Measurements from ENCODE around the gene FKBP1B. TPM values are rescaled to one million over a fixed set of nuclear protein-coding genes. Genes with fewer than 3 reads are reported as not detected.
A peak's percentile ranks its signal among the peaks of the same experiment; 100 is the strongest.

FKBP1B gene
- total RNA-seq, 1 experiment from 2014 or later, result 58.6 TPM

DNA sequence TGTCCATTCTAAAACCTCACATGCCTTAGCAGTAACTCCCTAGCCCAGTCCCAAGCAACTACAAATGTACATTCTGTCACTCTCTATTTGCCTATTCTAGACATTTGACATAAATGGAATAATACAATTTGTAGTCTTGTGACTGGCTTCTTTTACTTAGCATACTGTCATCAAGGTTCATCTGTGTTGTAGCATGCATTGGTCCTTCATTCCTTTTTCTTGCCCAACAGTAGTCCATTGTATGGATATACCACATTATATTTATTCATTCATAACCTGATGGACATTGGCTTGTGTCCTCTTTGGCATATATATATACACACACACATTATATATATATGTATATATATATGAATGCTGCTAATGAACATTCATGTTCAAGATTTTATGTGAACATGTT lies 41.8 kb upstream of the FKBP1B start (continued):
- TF ChIP-seq, protein P1, sequence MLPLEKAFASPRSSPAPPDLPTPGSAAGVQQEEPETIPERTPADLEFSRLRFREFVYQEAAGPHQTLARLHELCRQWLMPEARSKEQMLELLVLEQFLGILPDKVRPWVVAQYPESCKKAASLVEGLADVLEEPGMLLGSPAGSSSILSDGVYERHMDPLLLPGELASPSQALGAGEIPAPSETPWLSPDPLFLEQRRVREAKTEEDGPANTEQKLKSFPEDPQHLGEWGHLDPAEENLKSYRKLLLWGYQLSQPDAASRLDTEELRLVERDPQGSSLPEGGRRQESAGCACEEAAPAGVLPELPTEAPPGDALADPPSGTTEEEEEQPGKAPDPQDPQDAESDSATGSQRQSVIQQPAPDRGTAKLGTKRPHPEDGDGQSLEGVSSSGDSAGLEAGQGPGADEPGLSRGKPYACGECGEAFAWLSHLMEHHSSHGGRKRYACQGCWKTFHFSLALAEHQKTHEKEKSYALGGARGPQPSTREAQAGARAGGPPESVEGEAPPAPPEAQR (CRISPR knock-in tag; IDR thresholded peaks at IDR 0.05), result no peak
- TF ChIP-seq IRF2 (CRISPR knock-in tag; IDR thresholded peaks at IDR 0.05; ENCODE audit: borderline replicate concordance, low read depth) (no peak), JUN (CRISPR knock-in tag; IDR thresholded peaks at IDR 0.05) (no peak), FOXK1 (CRISPR knock-in tag; IDR thresholded peaks at IDR 0.05) (no peak), OVOL2 (CRISPR knock-in tag; IDR thresholded peaks at IDR 0.05; ENCODE audit: borderline replicate concordance) (no peak)
- TF ChIP-seq, protein P2, sequence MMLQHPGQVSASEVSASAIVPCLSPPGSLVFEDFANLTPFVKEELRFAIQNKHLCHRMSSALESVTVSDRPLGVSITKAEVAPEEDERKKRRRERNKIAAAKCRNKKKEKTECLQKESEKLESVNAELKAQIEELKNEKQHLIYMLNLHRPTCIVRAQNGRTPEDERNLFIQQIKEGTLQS (CRISPR knock-in tag; conservative IDR thresholded peaks at IDR 0.05), result no peak
- TF ChIP-seq, protein P3, sequence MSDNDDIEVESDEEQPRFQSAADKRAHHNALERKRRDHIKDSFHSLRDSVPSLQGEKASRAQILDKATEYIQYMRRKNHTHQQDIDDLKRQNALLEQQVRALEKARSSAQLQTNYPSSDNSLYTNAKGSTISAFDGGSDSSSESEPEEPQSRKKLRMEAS (CRISPR knock-in tag; IDR thresholded peaks at IDR 0.05), result no peak

DNA sequence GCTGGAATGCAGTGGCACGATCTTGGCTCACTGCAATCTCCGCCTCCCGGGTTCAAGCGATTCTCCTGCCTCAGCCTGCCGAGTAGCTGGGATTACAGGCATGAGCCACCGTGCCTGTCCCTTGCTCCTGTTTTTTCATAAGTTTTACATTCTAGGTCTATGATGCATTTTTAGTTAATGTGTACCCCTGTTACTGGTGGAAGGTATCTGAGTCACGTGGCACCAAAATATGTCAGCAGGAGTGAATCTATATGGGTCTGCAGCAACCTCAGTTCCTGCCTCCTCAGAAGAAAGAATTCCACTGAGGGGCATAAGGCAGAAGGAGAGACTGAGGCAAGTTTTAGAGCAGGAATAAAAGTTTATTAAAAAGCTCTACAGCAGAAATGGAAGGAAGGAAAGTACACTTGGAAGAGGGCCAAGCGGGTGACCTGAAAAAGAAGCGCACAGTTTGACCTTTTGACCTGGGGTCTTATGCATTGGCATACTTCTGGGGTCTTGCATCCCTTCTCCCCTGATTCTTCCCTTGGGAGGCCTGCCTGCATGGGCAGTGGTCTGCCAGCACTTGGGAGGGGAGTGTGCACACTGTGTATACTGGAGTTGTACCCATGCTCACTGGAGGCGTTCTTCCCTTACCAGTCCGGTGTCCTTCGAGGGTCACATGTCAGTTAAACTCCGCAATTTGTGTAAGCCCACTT lies 40.7 kb upstream of the FKBP1B start:
- POLR2A ChIA-PET, result interaction anchor here (1.0 kb wide), 1 partner anchor 81 kb away, joined by 3 read pairs; no protein-coding TSS in a partner anchor
- Mint-ChIP-seq H3K4me1 (peaks cover 21% of the 10 kb centered on the region), H3K36me3 (no peaks in the 10 kb centered on the region), H3K9me3 (no peaks in the 10 kb centered on the region), H3K27me3 (ENCODE audit: low read depth) (peaks cover 9% of the 10 kb centered on the region), H3K4me3 (peak overlapping the region; percentile 54), H3K27ac (no peak overlapping the region)
- TF ChIP-seq, protein P4, sequence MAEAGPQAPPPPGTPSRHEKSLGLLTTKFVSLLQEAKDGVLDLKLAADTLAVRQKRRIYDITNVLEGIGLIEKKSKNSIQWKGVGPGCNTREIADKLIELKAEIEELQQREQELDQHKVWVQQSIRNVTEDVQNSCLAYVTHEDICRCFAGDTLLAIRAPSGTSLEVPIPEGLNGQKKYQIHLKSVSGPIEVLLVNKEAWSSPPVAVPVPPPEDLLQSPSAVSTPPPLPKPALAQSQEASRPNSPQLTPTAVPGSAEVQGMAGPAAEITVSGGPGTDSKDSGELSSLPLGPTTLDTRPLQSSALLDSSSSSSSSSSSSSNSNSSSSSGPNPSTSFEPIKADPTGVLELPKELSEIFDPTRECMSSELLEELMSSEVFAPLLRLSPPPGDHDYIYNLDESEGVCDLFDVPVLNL (CRISPR knock-in tag; IDR thresholded peaks at IDR 0.05; ENCODE audit: borderline replicate concordance, low read depth), result no peak
- ATAC-seq, result no peak
- DNase-seq (ENCODE audit: low spot score), result no peak
- CTCF ChIA-PET, result interaction anchor here (1.5 to 2.4 kb wide), 2 partner anchors 51 to 82 kb away, joined by 3 to 15 read pairs; partner anchors contain the start of gene ATAD2B

DNA sequence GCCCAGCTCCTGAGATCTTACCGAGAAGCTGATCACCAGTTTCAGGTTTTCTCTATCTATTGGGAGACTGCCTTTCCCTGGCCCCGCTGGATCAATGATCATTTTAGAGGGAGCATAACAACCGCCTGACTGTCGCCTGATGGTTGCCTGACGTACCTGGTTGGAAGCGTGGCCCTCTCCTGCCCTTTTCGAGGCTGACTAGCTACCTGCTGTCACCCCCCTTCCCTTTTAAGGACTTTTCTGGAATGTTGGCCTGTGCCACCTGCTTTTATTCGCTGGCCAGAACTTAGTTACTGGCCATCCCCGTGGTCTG lies 40.2 kb upstream of the FKBP1B start:
- TF ChIP-seq ZNF219 (CRISPR knock-in tag; IDR thresholded peaks at IDR 0.05; ENCODE audit: borderline replicate concordance) (no peak), NFYB (CRISPR knock-in tag; conservative IDR thresholded peaks at IDR 0.05; ENCODE audit: low read depth) (no peak)
- TF ChIP-seq, protein P3 (CRISPR knock-in tag; IDR thresholded peaks at IDR 0.05), result peak; percentile 29
- H3K9me3 Mint-ChIP-seq, result no peaks in the 10 kb centered on the region
- H3K27me3 Mint-ChIP-seq (ENCODE audit: low read depth), result peaks cover 9% of the 10 kb centered on the region
- CTCF ChIA-PET, result interaction anchor here (1.3 to 2.4 kb wide), 3 partner anchors 13 to 82 kb away, joined by 3 to 15 read pairs (median 3); partner anchors contain the start of gene ATAD2B
- H3K4me3 Mint-ChIP-seq, result peak overlapping the region; percentile 54
- no peak for DNase-seq (ENCODE audit: low spot score)
- peaks cover 21% of the 10 kb centered on the region for H3K4me1 Mint-ChIP-seq
- H3K36me3 Mint-ChIP-seq, result no peaks in the 10 kb centered on the region
- H3K27ac Mint-ChIP-seq, result no peak overlapping the region
- ATAC-seq, result peak; percentile 12
- POLR2A ChIA-PET, result interaction anchor here (1.0 kb wide), 1 partner anchor 82 kb away, joined by 3 read pairs; no protein-coding TSS in a partner anchor

DNA sequence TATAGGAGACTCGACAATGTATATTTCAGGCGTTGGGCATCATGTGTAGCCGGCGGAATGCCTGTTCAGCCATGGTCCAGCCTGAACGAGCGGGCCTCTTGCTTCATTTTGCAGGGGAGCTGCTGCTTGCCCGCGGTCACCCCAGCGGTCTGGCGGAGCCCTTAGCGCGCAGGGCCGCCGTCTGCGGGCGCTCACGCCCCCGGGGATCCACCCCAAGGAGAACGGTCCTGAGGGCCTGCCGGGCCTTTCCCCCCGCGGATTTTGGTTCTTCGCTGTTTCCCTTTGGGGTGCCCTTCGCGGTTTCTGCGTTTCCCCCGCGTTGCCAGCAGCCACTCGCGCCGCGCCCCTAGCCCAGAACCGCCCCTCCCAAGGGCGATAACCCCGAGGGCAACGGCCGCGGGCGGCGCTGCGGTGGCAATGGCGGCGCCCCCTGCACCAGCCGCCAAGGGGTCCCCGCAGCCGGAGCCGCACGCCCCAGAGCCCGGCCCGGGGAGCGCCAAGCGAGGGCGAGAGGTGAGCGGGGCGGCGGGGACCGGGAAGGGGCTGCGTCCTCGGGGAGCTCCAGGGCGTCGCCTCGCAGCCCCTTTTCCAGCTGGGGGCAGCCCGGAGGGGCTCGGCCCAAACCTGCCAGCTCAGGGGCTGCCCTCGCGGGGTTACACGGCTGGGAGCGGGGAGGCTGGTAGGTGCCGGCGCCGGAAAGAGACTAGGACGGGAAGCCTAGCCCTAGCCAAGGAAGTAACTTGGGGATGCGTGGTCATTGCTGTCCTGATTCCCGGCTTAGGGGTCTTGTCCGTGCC lies 39.7 kb upstream of the FKBP1B start, which contains the start of gene MFSD2B:
Gene MFSD2B, plus strand, starts transcription at position 406 of the 797 bp plus-strand sequence. Its CDS starts 12 bp downstream, at position 418.
- POLR2A ChIA-PET, result interaction anchor here (1.0 to 1.3 kb wide), 2 partner anchors 10 to 82 kb away, joined by 3 to 4 read pairs; no protein-coding TSS in a partner anchor
- Mint-ChIP-seq H3K9me3 (no peaks in the 10 kb centered on the region), H3K36me3 (no peaks in the 10 kb centered on the region), H3K4me3 (peak within 1 kb of the TSS; percentile 54), H3K4me1 (peaks cover 21% of the 10 kb centered on the region), H3K27ac (no peak within 1 kb of the TSS), H3K27me3 (ENCODE audit: low read depth) (peaks cover 9% of the 10 kb centered on the region)
- DNase-seq (ENCODE audit: low spot score) (peak; percentile 45), ATAC-seq (peak; percentile 73)
- CTCF ChIA-PET, result interaction anchor here (0.6 to 2.4 kb wide), 4 partner anchors 12 to 83 kb away, joined by 3 to 15 read pairs (median 3); partner anchors contain the start of gene ATAD2B
- TF ChIP-seq ZNF317 (CRISPR knock-in tag; IDR thresholded peaks at IDR 0.05; ENCODE audit: borderline replicate concordance, low read depth) (0 out of 2 replicates have a peak, but pooled peaks have one; percentile 9), ZNF263 (CRISPR knock-in tag; IDR thresholded peaks at IDR 0.05; ENCODE audit: low read depth) (no peak), CBFB (CRISPR knock-in tag; IDR thresholded peaks at IDR 0.05; ENCODE audit: low read depth) (no peak), NFYB (CRISPR knock-in tag; conservative IDR thresholded peaks at IDR 0.05; ENCODE audit: low read depth) (no peak), FOXK1 (CRISPR knock-in tag; IDR thresholded peaks at IDR 0.05) (0 out of 2 replicates have a peak, but pooled peaks have one; percentile 20), SOX15 (CRISPR knock-in tag; IDR thresholded peaks at IDR 0.05) (no peak), ZNF671 (CRISPR knock-in tag; IDR thresholded peaks at IDR 0.05) (no peak), GABPB1 (CRISPR knock-in tag; IDR thresholded peaks at IDR 0.05) (no peak), MYBL2 (CRISPR knock-in tag; IDR thresholded peaks at IDR 0.05) (no peak)
- TF ChIP-seq, protein P5, sequence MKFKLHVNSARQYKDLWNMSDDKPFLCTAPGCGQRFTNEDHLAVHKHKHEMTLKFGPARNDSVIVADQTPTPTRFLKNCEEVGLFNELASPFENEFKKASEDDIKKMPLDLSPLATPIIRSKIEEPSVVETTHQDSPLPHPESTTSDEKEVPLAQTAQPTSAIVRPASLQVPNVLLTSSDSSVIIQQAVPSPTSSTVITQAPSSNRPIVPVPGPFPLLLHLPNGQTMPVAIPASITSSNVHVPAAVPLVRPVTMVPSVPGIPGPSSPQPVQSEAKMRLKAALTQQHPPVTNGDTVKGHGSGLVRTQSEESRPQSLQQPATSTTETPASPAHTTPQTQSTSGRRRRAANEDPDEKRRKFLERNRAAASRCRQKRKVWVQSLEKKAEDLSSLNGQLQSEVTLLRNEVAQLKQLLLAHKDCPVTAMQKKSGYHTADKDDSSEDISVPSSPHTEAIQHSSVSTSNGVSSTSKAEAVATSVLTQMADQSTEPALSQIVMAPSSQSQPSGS (CRISPR knock-in tag; IDR thresholded peaks at IDR 0.05; ENCODE audit: borderline replicate concordance, low read depth), result no peak
- TF ChIP-seq, protein P6, sequence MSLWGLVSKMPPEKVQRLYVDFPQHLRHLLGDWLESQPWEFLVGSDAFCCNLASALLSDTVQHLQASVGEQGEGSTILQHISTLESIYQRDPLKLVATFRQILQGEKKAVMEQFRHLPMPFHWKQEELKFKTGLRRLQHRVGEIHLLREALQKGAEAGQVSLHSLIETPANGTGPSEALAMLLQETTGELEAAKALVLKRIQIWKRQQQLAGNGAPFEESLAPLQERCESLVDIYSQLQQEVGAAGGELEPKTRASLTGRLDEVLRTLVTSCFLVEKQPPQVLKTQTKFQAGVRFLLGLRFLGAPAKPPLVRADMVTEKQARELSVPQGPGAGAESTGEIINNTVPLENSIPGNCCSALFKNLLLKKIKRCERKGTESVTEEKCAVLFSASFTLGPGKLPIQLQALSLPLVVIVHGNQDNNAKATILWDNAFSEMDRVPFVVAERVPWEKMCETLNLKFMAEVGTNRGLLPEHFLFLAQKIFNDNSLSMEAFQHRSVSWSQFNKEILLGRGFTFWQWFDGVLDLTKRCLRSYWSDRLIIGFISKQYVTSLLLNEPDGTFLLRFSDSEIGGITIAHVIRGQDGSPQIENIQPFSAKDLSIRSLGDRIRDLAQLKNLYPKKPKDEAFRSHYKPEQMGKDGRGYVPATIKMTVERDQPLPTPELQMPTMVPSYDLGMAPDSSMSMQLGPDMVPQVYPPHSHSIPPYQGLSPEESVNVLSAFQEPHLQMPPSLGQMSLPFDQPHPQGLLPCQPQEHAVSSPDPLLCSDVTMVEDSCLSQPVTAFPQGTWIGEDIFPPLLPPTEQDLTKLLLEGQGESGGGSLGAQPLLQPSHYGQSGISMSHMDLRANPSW (CRISPR knock-in tag; conservative IDR thresholded peaks at IDR 0.05; ENCODE audit: low read depth), result no peak
